CD4-positive, alpha-beta T cell treated with Interleukin-1 beta for 1 hour (primary cell): ENCODE results near the gene ANP32A.

Experiments
- DNase-seq, 2 donors: peaks; one replicate each; pipeline ENCODE4 v3.0.0-alpha.2; 2020 to 2022

ANP32A gene

DNA sequence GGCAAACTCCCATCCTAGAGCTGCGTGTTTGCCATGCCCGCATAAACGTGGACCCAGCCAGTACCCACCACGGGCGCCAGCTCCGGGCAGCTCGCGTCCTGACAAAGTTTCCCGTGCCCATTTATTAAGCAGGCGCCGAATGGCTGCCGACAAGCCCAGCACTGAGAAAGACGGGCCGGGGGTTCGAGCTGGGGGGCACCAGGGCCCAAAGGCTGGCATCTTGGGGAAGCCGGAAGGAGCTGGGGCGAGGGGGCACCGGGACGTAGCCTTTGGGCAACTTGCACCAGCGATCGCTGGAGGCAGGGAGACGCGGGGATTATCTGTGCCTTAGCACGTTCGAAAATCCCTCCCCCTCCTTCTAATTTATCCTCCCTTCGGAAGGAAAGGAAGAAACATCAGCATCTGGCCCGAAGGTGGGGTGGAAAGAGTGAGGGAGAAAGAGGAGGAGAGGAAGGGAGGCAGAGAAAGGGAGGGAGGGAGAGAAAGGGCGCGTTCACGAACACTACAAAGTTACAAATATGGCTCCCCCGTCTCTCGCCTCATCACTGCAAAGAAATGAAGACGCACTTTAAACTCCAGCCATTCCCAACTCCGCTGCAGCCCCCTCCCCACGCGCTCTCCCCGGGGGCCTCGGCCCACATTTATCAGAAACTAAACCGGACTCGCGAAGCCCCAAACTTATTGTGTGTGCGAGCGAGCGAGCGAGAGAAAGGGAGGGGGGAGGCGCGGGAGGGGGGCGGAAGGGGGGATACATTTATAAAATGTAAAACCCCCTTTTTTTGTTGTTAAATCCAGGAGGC lies 1.0 kb downstream of the ANP32A start:
- no peak for DNase-seq

DNA sequence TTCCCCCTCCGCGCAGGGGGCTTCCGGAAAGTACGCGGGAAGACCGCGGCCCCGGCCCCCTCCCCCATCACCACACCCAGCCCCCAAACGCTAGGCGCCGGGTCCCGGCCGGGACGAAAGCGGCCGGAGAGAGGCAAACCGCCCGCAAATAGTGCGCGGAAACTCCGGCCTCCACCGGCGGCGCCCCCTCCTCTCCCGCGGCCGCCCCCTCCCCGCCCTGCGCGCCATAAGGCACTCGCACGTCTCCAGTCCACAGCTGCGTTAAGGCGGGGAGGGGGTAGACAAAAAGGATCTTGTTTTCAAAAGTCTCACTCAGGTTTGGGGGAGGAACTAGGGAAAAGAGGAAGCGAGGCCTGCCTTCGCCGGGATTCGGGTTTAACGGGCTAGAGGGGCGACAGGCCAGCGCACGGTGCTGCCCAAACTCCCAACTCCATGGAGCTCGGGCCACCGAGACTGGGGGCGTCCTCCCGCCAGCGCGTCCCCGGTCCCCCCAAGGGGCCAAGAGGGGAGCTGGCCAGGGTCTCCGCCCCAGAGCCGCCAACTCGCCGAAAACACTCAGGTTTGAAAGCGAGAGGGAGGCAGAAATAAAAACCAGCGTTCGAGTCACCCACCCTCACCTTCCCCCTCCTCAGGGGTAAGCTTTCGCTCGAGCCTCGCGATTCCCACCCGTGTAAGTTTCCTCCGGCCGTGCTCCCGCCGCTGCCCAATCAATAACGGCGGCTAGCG lies 1.8 kb downstream of the ANP32A start:
- DNase-seq, result peak; percentile 28 to 66

DNA sequence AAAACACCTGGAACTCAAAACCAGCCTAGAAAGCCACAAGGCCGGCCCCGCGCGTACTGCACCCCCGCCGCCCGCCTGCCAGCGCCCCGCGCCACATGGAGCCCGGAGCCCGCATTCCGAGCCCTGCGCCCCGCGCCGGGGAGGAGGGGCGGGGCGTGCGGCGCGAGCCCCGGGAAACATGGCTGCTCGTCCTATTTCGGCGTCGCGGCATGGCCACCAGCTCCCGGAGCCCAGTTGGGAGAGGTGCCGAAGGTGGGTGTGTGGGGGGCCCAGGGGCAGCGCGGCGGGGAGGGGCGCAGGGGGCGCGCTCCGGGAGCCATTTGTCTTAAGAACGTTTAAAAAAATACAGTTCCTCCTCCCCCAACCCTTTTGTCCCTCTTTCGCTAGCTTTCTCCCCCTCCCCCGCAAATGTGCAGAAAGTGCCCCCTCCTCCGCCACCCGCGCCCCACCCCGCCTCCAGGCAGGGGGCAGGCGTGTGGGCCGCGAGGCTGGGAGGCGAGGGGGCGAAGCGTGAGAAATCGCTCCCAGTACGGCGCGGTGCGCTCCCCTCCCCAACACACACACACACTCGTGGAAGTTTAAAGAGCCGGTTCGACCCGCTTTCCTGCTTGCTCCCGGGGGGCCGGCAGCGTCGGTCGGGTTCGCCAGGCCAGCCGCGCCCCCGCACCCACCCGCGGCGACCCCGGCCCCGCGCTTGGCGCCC lies 2.5 kb downstream of the ANP32A start:
- DNase-seq, result peak; percentile 69 to 73

DNA sequence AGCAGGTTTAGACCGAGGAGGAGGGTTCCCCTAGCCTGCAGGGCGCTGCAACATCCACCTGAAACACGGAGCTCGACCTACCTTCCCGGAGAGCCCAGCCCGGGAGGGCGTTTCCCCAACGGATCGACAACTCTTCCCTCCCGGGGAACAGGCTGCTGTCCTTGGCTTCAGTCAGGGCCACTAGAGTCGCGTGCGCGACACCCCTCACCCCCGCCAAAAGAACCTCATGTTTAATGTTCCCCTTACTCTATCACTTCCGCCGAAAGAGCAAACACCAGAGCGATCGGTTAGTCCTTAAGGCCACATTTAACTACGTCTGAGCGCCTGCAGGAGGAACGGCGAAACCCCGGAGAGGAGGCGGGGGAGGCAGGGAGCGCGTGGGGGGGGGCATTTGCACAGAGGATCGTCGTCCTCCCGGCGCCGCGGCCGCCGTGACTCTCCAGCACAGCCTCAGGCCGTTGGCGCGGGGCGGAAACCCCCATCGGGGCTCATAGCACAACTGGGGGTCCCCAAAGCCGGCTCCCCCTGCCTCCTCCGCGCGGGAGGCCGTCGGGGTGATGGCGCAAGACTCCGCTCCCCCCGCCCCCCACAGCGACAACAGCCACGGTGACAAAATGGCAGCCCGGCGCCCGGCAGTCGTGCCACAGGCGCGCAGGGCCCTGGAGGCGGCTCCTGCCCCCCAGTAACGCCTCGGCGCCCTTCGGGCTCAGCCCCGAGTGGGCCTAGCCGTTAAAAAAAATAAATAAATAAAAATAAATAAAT lies 3.2 kb downstream of the ANP32A start:
- peak; percentile 73 to 75 for DNase-seq

DNA sequence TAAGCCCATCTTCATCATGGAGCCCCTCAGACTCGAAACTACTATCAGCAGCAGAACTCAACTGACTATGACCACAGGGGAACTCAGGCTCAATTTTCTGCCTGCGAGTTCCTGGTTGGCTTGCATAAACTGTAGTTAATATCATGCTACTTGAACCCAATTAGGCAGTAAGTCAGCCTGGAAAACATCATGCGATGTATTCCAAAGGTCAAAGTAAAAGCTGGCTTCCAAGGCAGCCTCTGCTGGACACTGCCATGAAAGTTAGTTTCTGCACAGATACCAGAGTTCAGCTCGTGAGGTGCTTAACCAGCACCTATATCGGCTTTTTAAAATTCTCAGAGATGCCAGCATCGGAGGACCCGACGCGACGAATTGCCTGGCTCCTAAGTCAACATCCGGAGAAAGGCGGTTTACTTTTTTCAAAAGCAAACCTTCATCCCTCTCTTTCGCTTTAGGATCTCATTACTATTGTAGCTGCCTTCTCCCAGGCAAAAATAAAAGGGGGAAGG lies 3.8 kb downstream of the ANP32A start:
- no peak for DNase-seq

DNA sequence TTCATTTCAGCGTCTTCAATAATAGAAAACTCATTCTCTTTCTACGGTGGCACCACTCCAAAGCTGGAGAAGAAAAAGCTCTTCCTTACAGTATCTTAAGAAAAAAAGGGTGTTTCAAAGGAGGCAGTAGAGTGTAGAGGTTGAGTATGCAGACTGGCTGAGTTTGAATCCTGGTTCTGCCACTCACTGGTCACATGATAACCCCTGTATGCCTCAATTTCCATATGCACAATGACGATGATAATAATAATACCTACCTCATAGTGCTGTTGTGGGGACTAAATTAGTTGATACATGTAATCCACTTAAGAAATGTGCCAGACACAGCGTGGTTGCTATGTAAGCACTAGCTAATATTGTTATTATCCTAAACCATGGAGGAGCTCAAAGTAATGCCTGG lies 4.5 kb downstream of the ANP32A start:
- no peak for DNase-seq

DNA sequence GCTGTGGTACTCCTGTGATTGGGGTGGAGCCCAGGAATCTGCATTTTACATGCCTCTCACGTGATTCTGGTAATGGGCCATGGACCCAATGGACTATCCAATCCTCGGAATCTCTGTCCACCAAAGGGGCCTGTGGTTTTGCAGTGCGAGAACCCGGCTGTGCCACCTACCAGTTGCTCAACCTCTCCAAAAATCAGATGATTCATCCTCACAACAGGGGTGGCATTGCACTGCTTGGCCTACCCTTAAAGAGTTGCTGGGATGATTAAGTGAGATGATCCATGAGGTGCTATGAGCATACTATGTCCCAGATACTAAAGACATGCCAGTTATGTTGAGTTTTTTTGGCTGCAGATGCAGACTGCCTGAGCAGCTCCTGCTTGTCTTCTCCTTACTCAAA lies 5.1 kb downstream of the ANP32A start:
- DNase-seq, result peak in 1 of 2 donors; percentile 42

DNA sequence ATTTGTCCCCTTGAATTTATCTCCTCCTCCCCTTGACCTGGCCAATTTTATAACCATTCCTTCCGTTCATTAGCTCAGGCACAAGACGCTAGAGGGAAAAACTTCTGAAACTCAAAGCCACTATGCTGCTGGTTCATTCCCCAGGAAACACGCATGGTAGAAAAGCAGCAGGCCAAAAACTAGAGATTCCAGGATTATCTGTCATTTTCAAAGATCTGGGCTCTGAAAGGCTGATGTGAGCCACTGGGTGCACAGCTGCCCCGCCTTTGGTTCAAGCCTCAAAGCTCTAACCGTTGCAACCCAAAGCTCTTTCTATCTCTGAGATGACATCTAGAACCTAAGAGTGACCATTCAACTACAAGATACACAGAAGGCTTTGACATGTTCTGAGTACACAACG lies 6.1 kb downstream of the ANP32A start:
- no peak for DNase-seq

DNA sequence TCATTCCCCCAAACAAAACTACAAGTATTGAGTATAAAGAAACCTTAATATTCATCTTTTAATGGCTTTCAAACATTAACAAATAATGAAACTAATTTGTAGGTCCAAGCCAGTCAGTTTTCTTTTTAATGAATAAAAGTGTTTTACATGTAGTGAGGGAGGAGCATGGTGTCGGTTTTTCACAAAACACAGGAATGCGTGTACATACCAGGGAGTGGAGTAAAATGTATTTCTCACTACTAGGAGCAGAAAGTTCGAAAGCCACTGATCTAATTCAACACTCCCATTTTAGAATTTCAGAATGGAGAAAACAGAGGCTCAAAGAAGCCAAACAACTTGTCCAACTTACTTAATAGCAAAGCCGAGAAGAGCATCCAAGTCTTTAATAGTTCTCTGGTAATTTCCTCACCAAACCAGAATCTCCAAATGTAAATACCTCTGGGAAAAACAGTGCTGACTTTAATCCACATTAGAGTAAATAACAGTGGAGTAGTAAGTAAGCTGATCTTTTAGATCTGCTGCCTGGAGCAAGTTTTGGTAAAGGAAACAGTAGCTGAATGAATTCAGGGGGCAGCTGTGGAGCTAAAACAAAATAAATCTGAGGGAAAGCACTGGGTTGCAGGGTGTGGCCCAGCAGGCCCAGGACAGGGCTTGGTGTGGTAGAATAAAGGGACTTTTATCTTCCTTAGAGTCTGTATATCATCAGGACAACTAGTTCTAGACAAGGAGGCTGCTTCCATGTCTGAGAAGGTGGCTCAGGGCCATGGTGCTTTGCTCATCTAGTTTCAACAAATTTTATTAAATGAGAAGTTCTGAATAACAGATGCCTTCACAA lies 7.9 kb downstream of the ANP32A start:
- DNase-seq, result no peak

DNA sequence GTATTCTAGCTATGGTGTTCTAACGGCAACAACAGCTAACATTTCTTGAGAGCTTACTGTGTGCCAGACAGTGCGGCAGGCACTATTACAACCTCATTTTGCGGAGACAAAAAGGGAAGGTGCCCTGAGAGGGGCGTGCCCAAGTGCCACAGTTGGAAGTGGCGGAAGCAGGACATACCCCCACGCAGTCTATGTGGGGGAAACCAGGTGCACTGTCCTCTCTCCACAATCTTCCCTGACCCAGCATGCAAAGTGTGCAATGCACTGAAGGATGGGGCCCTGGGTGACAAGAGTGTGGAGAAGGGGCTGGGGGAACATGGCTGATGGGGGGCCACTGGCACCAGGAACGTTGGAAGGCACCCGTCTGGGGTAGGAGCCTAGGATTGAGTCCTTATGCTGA lies 8.6 kb downstream of the ANP32A start:
- DNase-seq, result no peak

DNA sequence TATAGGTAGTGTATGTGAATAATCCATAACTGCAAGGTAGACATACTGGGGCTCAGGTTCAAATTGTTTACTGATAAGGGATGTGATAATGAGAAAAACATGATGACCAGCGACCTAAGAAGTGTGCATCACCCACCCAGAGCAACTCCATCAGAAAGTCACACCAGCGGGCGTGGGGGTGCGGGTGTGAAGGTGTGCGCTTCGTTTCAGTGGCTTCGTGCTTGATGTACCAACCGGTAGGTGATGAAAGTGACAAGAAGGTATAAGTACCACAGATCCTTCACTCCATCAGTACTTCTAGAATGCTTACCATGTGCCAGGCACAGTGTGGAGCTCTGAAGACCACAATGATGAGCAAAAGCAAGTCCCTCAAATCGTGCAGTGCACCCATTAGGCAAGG lies 11.2 kb downstream of the ANP32A start:
- DNase-seq, result no peak

DNA sequence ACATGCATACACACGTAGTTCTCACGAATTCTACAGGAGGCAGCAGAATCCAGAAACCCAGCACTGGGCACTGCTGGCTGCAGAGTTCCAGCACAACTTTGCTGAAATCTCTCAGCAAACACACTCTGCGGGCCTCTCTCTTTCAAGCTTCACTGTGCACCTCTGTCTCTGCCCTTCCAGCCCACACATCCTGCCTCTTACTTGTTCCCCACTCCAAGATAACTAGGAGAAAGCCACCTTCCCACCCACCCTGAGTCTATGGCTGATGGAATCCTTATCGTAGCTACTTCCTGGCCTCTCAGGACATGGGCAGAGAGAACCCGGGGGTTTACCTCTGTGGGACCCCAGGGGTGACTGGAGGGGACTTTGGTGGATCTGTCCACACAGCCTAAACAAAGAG lies 11.9 kb downstream of the ANP32A start:
- no peak for DNase-seq

DNA sequence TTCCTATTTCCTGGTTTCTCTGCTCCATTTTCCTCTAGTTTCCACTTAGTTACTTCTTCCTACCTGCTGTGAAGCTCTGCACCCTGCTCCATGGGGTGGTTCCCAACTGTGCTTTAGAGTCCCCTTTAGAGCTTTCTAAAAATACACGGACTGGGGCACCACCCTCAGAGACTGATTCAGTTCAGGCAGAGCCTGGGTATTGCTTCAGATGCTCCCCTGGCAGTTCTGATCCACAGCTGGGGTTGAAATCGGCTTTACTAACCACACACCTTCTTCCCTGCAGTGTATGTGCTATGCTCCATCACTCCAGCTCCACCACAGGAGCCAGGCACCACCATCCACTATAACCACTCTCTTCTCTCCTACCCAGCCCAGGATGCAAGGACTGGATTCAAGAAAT lies 12.6 kb downstream of the ANP32A start:
- DNase-seq, result no peak

DNA sequence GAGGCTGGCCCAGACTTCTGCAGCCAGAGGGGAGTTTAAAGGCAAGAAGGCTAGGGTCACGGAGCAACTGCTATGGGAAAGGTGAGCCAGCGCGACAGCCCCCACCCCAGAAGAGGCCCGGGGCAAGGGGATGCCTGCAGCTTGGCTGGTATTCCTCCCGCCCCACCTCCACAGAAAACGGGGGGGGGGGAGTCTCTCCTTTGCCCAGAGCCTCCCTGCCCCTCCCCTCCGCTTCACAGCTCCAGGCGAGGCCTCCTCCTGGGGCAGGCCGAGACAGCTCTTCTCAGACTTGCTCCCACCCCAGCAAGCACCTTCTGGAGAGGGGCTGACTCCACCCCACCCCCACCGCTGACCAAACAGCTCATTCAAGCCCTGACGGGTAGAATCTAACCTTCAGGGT lies 13.4 kb downstream of the ANP32A start:
- no peak for DNase-seq

DNA sequence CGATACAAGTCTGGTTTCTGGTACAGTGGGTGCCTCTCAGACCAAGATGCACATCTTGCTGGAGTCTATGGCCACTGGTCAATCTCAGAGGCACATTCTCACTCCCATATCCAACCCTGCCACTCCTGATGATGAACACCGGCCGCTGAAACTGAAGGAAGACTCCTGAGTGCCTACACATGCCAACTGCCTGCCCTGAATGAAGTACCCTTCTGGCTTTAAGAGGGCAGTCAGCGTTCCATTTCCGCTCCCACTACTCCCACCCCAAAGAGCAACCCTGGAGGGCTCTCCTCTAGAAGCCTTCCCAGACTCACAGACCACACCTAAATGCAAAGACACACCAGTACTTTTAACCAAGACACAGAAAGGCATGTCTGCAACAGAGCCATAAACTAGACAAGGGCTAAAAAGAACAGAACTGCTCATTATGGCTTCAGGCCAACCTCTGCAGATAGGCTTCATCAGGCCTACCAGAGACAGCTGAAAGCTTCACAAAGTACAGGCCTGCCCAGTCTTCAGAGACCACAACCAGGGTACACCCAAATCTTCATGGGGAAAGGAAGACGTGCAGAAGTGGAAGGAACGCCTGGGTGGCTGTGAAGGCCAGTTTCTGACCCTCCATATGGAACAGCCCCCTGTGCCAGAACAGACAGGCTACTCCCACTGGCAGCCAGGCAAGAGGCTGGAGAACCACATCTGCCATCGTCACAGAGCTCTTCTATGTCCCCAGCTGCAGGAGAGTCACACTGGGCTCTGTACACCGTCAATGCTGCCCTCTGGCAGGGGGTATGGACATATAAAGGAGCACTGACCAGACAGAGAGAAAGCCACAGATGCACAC lies 14.3 kb downstream of the ANP32A start:
- no peak for DNase-seq

DNA sequence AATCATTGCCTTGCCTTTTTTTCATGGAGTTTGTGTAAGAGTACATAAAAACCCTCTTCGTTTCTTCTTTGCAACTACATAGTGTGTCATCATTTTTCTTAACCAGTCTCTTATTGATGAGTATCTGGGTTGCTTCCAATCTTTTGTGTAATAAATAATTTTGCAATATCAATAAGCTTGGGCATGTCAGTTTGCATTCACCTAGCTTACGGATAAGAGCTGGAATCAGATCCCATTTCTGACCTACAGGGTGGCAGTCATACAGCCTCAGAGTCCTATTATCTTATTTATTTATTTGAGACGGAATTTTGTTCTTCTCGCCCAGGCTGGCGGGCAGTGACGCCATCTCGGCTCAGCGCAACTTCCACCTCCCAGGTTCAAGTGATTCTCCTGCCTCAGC lies 18.3 kb downstream of the ANP32A start:
- no peak for DNase-seq

DNA sequence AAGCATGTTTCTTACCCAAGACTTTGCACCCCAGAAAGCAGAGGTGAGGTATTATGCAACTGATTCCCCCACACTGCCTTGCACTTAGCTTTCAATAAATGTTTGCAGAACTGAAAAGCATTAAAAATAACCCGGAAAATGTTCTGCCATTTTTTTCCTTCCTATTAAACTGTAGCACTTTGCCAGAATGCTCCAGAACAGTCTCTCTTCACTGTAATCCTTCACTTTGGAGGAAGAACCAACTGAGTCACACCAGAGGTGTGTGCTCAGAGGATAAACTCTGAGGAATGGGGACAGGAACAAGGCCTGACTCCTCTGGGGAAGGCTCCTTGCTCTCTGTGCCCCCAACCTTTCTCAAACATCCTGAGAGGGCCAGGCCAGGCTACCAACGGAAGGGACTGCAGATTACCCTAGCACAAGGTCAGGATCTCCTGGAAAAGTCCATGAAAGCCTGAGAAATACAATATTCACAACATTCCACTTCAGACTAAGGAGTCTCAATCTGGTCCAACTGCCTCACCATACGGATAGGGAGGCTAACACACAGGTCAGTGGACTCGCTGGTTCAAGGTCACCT lies 19.0 kb downstream of the ANP32A start:
- DNase-seq, result no peak

DNA sequence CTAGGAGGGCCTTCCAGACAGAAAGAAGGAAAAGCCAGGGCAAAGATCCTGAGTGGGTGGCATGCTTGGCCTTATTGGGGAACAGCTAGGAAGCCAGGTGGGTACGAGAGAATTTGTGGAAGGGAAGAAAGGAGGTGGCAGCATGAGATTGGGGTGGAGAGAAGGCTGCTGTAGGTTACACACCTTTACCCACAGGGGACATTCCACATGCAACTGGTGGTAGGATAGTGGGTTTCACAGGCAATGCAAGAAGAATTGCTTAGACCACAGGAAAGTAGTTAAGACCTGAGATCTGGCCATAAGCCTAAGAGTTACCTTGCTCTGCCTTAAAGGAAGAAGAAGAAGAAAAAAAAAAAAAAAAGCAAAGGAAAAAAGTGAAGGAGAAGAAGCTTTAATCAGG lies 19.8 kb downstream of the ANP32A start:
- no peak for DNase-seq

DNA sequence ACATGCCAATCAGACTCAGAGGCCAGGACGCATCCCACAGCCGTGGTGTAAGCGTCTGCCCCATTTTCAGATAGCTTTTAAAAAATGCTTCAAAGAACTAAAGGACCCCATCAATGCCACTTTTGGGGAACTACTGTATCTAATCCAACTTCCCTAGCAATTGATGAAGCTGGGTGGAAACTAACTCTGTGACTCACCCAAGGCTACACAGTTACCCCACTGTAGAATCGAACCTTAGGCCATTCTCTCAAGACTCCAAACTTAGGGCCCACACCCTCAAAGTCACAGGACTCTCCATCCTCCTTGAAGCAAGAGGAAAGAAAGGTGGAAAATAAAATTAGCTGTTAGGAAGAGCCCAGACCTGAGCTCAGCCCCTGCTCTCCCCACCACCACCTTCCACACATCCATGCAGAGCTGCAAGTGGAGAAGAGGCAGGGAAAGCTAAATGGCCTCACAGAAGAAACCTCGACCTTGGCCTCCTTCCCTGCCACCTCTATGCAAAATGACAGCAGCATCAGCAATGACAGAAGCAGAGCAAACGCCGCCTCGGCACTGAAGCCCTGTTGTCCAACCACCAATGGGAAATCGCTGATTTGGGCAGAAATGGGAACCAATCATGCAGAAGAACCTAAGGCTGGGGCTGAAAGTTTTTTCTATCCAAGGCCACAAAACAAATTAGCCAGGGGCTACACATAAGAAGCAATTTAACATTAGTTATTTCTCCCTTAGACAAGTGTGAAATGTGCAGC lies 22.2 kb downstream of the ANP32A start:
- no peak for DNase-seq
